Epithelial cell of esophagus (primary cell): ENCODE data around the gene PRRX2.

Experiments used
- DNase-seq: peaks from one replicate; pipeline ENCODE4 v3.0.0; 2010; ENCODE audit warnings: low read depth
- H3K4me3 ChIP-seq: 2 replicates; pipeline ENCODE4 v1.5.1; 2011; ENCODE audit warnings: mild to moderate bottlenecking, low read length, control low read depth
- CTCF ChIP-seq: IDR thresholded peaks from 2 replicates; pipeline ENCODE4 v1.5.1; 2011; ENCODE audit warnings: low read depth, mild to moderate bottlenecking, low read length, control low read depth, inconsistent platforms; ENCODE audit not compliant: insufficient read depth; ENCODE audit errors: missing control alignments

PRRX2 gene

GRCh38 chr9:129637102-129637501 is 28.3 kb upstream of the PRRX2 start:
- H3K4me3 ChIP-seq = no peak overlapping the region
- DNase-seq = no peak
- no peak for TF ChIP-seq CTCF

- DNase-seq = no peak
- TF ChIP-seq CTCF = no peak
- H3K4me3 ChIP-seq = no peak overlapping the region
Observed at GRCh38 chr9:129637673-129638439, 27.6 kb upstream of the PRRX2 start.

GRCh38 chr9:129639034-129639630 is 26.3 kb upstream of the PRRX2 start:
- TF ChIP-seq CTCF = no peak

GRCh38 chr9:129639756-129640085 is 25.7 kb upstream of the PRRX2 start:
- TF ChIP-seq CTCF = no peak
- no peak for DNase-seq
- H3K4me3 ChIP-seq = no peak overlapping the region

More at GRCh38 chr9:129639034-129639630, 26.3 kb upstream of the PRRX2 start:
- DNase-seq = no peak
- no peak overlapping the region for H3K4me3 ChIP-seq

GRCh38 chr9:129640086-129640870 is 25.2 kb upstream of the PRRX2 start:
- peak overlapping the region; percentile 85 for H3K4me3 ChIP-seq
- no peak for TF ChIP-seq CTCF
- DNase-seq = no peak

- peak overlapping the region; percentile 85 for H3K4me3 ChIP-seq
- no peak for TF ChIP-seq CTCF
- DNase-seq = no peak
Observed at GRCh38 chr9:129640871-129641749, 24.3 kb upstream of the PRRX2 start.
